GM20431 (cell line): ENCODE measurements around the gene GLCCI1.

Experiments used
- in situ Hi-C: fragments of 300-500 bp; cut with MseI, MboI; formaldehyde crosslinking; loops from one replicate; pipeline ENCODE4 v1.15.0; 2020; ENCODE audit warnings: low sequenced_read_pairs; ENCODE audit not compliant: unreplicated experiment

GLCCI1 gene

DNA sequence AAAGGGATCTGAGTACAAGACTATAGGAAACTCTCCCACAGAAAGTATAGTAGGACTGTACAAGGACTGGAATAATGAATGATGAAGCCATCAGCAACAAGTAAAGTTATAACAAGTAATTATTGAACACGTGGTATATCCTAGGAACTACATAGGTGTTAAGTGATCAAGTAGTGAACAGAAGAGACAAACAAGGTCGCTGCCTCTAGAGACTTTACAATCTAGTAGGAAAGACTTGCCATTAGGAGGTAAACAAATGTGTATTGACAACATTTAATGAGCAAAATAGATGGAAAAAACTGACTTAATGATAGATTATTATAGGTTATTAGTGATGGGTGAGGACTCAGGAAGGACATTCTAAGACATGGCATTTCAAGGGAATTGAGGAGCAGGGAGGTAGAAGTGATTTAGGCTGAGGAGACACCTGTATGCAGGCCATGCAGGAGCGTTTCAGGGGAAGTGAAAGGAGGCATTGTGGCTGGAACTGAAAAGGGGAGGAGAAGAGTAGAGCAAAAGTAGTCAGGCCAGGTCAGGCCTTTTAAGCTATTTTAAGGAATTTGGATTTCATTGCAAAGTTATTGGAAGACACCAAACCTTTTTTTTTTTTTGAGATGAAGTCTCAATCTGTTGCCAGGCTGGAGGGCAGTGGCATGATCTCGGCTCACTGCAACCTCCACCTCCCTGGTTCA lies 8.5 kb upstream of the GLCCI1 start:
- in situ Hi-C loops = no loop called here

DNA sequence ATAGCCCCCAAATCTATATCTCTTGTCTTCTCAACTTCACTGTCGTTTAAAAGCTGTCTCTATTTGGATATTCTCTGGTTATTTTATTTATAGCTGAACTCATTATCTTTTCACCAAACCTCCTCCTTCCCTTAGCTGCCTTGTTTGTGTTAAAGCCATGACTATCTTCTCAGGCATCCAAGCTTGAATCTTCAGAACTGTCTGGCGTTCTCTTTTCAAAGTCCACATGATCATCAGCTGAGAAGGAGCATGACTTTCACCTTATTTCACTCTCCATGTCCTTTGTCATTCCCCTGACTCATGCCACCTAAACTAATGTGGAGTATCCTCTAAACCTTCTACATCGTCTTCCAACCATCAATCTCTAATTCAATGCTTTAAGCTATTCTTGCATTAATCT lies 5.7 kb upstream of the GLCCI1 start:
- in situ Hi-C loops = no loop called here

GRCh38 chr7:7964250-7964649 lies 4.3 kb upstream of the GLCCI1 start:
- in situ Hi-C loops = no loop called here

DNA sequence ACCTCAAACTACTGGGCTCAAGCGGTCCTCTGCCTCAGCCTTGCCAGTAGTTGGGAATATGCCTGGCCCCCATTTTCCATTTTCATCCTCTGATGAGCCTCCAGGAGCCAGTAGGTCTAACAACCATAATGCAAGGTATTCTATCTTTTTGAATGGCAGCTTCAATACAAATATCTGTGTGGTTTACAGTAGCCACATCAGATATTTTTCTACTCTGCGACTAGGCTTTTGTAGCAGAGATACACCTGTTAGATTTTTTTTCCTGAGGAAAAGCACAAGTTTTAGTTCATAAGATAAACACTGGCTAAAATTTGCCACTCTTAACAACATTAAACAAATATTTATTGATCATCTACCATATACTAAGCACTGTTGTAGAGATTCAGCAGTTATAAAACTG lies 3.9 kb upstream of the GLCCI1 start:
- in situ Hi-C loops = no loop called here

DNA sequence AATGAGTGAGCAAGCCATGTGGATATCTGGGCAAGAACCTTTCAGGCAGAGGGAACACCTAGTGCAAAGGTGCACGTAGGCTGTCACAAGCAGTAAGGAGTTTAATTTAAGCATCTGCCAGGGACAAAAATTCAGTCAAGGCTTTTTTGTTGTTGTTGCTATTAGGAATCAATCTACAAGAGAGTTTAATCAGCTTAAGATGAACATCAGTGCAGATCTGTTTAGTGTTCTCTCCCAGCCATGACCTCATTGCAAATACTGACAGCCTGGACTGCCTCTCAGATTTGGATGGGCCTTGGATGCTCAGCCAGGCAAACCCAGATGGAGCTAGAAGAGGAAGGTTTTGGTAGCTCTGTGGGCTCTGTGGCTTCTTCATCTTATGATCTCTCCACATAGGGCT lies 3.3 kb upstream of the GLCCI1 start:
- in situ Hi-C loops = no loop called here

DNA sequence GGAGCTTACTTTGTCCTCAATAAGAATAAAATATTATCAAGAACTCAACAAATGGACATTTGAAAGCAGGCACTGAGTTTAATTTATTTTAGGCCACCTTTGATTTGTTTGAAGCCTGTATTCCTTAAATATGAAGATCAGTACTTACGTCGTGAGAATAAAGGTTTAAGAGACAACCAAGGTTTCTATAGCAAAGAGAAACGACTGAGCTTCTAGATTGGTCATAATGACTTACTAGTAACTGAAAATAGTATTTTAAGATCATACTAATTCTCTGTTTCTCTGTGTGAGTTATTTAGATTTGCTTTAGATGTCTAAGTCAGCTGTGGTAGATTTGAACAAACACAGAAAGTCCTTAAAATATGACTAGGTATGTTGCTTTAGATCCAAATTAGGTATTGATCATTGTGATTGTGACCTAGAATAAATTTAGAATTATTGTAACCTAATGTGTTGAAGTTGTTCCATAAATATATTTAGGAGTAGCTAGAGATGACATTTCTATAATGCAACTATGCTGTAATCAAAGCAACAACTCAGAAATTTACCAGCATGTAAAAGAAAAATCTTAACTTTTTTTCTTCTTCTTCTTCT lies 2.4 kb upstream of the GLCCI1 start:
- in situ Hi-C loops = no loop called here

GRCh38 chr7:7967886-7968543 lies 581 bp upstream of the GLCCI1 start:
- in situ Hi-C loops = no loop called here

GRCh38 chr7:7969306-7970236 lies 975 bp downstream of the GLCCI1 start:
- in situ Hi-C loops = no loop called here

DNA sequence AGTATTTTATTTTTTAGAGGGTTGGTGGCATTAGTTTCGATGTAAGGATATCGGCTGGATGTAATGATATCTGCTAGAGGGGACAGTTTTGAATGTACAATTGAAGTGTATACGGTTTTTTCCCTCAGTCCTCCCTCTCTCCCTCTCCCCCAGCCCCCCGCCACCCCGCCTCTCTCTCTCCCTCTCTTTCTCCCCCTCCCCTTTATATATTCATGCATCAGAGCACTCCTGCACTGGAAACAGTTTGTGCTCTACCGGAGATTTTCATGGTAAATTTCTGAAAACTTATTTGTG lies 1.6 kb downstream of the GLCCI1 start:
- in situ Hi-C loops = no loop called here

DNA sequence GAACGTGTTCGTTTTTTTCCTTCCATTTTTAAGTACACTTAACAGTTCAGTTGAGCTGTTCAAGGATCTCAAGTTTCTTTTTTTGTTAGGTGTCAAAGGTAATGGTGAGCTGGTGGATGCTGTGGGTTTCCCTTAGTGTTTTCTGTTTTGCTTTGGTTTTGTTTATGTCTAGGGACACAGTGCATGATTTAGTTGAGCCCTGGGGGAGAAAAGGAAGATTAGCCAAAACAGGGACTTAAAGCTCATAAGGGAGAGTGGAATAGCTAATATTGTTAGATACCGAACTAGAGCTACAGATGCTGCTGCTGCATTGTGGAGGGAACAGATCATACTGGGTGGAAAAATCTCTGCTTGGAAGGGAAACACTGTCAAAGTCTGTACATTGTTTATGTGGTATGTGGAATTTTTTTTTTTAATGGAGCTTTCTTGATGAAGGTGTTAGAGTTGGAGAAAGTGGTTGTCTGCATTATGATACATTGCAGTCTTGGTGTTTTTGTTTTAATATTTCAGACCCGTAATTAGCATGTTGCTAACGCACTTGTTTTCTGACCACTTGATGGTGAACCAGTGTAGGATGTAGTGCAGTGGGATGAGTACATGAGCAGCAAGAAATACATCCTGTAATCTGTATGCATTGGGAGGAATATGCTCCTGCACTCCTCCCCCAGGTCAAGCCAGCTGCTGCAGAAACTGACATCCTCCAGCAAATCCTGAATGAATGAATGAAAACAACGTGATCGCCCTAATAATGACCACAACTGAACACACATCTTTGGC lies 2.1 kb downstream of the GLCCI1 start:
- in situ Hi-C loops = no loop called here

DNA sequence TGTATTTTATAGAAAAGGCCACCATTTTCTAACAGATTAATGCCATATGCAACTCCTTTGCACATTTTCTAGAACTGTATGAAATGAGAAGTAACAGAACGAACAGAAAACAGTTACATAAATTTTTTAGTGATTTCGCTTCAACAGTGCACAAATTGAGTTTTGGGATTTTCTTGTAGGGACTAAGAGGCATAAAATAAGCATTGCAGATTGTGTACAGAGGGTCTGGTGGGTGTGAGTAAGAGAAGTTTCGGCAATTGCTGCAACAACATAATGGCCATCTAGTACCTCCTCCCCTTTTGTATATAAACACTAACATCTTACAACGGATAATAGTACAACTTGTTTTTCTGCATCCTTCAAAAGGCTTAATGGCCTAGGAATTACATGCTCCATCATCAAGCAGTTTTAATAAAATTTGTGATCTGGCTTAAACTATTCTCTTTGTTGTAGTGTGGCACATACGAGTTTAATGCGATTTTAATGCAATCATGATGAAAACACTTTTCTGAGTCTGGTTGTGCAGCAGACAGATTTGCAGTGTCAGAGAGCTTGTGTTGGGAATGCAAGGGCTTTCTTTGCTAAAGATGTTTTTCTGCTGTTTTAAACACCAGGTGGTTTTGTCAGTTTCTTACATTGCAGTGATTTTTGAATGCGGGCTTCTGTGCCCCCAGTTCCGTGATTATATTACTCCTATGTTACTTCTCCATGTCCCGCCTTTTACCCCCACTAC lies 2.9 kb downstream of the GLCCI1 start:
- in situ Hi-C loops = no loop called here

DNA sequence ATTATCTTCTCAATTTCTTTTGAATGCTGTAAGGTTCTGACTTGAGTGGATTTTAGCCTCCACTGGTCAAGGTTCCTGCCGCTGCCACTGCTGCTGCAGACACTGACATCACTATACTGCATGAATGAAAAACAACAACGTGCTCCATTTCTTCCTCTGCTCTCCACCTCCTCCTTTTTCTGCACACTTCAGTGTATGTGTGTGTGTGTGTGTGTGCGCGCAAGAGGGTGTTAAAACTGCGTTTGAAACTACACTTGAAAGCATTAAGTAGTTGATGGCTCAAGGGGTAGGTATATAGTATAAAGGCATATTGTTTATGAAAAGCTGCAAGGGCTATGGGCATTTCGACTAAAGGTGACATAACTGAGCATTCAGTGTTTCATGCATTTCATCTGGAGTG lies 3.5 kb downstream of the GLCCI1 start:
- in situ Hi-C loops = no loop called here

GRCh38 chr7:7972922-7973594 lies 4.5 kb downstream of the GLCCI1 start:
- in situ Hi-C loops = no loop called here

DNA sequence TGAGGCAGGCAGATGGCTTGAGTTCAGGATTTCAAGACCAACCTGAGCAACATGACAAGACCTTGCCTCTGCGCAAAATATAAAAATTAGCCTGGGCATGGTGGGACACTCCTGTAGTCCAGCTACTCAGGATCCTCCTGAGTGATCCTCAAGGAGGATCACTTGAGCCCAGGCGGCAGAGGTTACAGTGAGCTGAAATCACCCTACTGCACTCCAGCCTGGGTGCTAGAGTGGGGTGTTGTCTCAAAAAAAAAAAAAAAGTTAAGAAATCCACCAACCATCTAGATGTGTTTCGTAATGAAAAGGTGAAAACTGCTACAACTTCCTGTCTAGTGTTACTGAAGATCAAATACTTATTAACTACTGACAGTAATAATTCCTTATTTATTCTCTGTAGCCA lies 8.1 kb downstream of the GLCCI1 start:
- in situ Hi-C loops = no loop called here

- in situ Hi-C loops = no loop called here
Measured at GRCh38 chr7:7977774-7978173, 9.2 kb downstream of the GLCCI1 start.

DNA sequence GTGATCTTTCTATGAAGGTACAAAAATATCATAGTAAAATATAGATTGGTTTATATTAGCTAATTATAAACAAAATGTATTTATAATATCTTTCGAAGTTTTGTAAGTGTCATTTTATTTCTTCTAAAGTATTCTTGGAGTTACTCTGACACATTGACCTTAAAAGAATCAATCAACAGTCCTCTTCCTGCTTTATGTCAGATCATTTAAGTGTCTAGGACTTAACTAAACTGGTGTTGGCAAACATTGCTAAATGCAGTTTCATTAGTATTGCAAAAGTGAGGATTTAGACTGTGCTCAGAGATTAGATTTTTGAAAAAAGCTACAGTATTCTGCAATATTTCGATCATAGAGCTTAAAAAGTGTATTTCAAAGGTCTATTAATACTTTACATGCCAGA lies 10.3 kb downstream of the GLCCI1 start:
- in situ Hi-C loops = no loop called here

DNA sequence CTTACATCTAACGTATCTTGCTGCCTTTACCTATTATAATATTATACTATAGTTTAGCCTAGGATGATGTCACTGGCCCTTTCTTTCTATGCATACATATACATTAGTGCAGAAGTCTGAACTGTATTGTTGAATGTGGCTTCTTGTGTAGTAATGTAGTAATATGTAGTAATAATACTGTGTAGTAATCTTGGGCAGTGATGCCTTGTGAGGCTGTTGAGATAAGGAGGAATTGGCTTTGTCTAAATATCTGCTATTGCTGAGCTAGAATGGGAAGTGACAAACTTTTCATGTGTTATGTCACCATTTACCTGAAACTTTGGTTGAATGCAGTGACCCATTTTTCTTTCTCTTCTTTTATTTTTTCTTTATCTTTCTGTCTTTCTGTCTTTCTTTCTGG lies 11.0 kb downstream of the GLCCI1 start:
- in situ Hi-C loops = no loop called here

GRCh38 chr7:7980134-7980533 lies 11.5 kb downstream of the GLCCI1 start:
- in situ Hi-C loops = no loop called here

- in situ Hi-C loops = no loop called here
Measured at GRCh38 chr7:7982904-7983303, 14.3 kb downstream of the GLCCI1 start.
